H1 (cell line): Measurements from ENCODE around the gene TEX9. TPM values are rescaled to one million over a fixed set of nuclear protein-coding genes. Genes with fewer than 3 reads are reported as not detected.

Source experiments
- CTCF ChIA-PET: fragments of 300-600 bp; sonication (Branson Sonifier 250); formaldehyde crosslinking; loops from one replicate; lab custom pipeline; 2021; ENCODE audit not compliant: partially characterized antibody; lab: Charles Lee
- POLR2A ChIA-PET: fragments of 300-600 bp; sonication (Branson Sonifier 250); formaldehyde crosslinking; loops from one replicate; lab custom pipeline; 2021; ENCODE audit warnings: inconsistent platforms; ENCODE audit not compliant: partially characterized antibody; lab: Charles Lee
- DNase-seq, 2 experiments: peaks; one replicate each; pipeline versions ENCODE4 v3.0.0 to v3.0.0-alpha.2; 2010 to 2022; ENCODE audit warnings: low spot score in 2 of 2, low read depth in 1 of 2, mixed read lengths in 1 of 2
- FAIRE-seq: peaks from 2 replicates; lab custom pipeline; 2011; peaks lifted over from hg19 to GRCh38; lab: Jason Lieb, UNC
- H2AFZ ChIP-seq: 2 replicates; pipeline ENCODE4 v1.8.1; 2012; ENCODE audit warnings: low read length, inconsistent platforms
- H2AK5ac ChIP-seq: 2 replicates; pipeline ENCODE4 v1.6.1; 2013; ENCODE audit warnings: low read depth, low read length
- H2BK120ac ChIP-seq: replicated peaks from 2 replicates; pipeline ENCODE3; 2013; ENCODE audit warnings: low read depth, low read length, inconsistent platforms
- H2BK12ac ChIP-seq: 2 replicates; pipeline ENCODE4 v1.6.1; 2013; ENCODE audit warnings: low read depth, low read length
- H2BK15ac ChIP-seq: 2 replicates; pipeline ENCODE4 v1.6.1; 2013; ENCODE audit warnings: low read length
- H2BK20ac ChIP-seq: 2 replicates; pipeline ENCODE4 v1.6.1; 2013; ENCODE audit warnings: low read length
- H2BK5ac ChIP-seq: 2 replicates; pipeline ENCODE4 v1.6.1; 2013; ENCODE audit warnings: low read depth, low read length
- H3K14ac ChIP-seq: 2 replicates; pipeline ENCODE4 v1.6.1; 2013; ENCODE audit warnings: inconsistent platforms; ENCODE audit not compliant: insufficient read length
- H3K18ac ChIP-seq: 2 replicates; pipeline ENCODE4 v1.6.1; 2013; ENCODE audit warnings: low read length; ENCODE audit errors: extremely low read depth
- H3K23ac ChIP-seq: 2 replicates; pipeline ENCODE4 v1.6.1; 2013; ENCODE audit warnings: inconsistent platforms; ENCODE audit not compliant: insufficient read length
- H3K23me2 ChIP-seq: 2 replicates; pipeline ENCODE4 v1.6.1; 2013; ENCODE audit warnings: low read depth, low read length
- H3K27ac ChIP-seq: 2 replicates; pipeline ENCODE4 v1.6.1; 2011; ENCODE audit warnings: low read depth, low read length, inconsistent platforms
- H3K27me3 ChIP-seq, 4 experiments: replicated peaks in 1 of 4; 1 replicate in 1 of 4; 2 replicates in 3 of 4; pipeline versions ENCODE4 v1.6.1 to v1.8.1; 2011 to 2013; ENCODE audit warnings: low read length in 3 of 4, mild to moderate bottlenecking in 3 of 4, inconsistent platforms in 2 of 4, mixed read lengths in 2 of 4, moderate library complexity in 1 of 4; ENCODE audit not compliant: control insufficient read depth in 3 of 4, insufficient read depth in 3 of 4; ENCODE audit errors: extremely low read depth in 1 of 4
- H3K36me3 ChIP-seq, 4 experiments: 2 replicates each; pipeline versions ENCODE4 v1.6.1 to v1.8.1; 2011 to 2013; ENCODE audit warnings: mild to moderate bottlenecking in 4 of 4, low read length in 3 of 4, moderate library complexity in 2 of 4, control low read depth in 1 of 4, inconsistent platforms in 1 of 4; ENCODE audit not compliant: insufficient read depth in 4 of 4, control insufficient read depth in 2 of 4
- H3K4ac ChIP-seq: replicated peaks from 2 replicates; pipeline ENCODE3; 2013; ENCODE audit warnings: low read length, low read depth, mixed read lengths, inconsistent platforms; ENCODE audit not compliant: insufficient read length
- H3K4me1 ChIP-seq, 4 experiments: replicated peaks in 1 of 4; 1 replicate in 1 of 4; 2 replicates in 3 of 4; pipeline versions ENCODE4 v1.6.1 to v1.8.1; 2011 to 2013; ENCODE audit warnings: low read length in 3 of 4, inconsistent platforms in 2 of 4, mixed read lengths in 1 of 4; ENCODE audit not compliant: insufficient read depth in 4 of 4, control insufficient read depth in 3 of 4
- H3K4me2 ChIP-seq, 2 experiments: 2 replicates each; pipeline versions ENCODE4 v1.6.1 to v1.8.1; 2011 to 2013; ENCODE audit warnings: low read depth in 2 of 2, low read length in 2 of 2, control low read depth in 1 of 2, inconsistent platforms in 1 of 2, mild to moderate bottlenecking in 1 of 2; ENCODE audit not compliant: insufficient read depth in 1 of 2
- H3K4me3 ChIP-seq, 4 experiments: fragments of 200-600, 300-600 bp in 1 of 4; sonication (generic), shearing (Covaris generic), sonication (Bioruptor Twin) in 1 of 4; 2 replicates each; pipeline versions ENCODE4 v1.5.1 to v1.8.1; 2011 to 2016; ENCODE audit warnings: low read length in 4 of 4, low read depth in 3 of 4, control low read depth in 2 of 4, inconsistent platforms in 2 of 4, mild to moderate bottlenecking in 2 of 4, mixed read lengths in 1 of 4, moderate library complexity in 1 of 4; ENCODE audit not compliant: insufficient read depth in 2 of 4; ENCODE audit errors: extremely low read depth in 1 of 4
- H3K56ac ChIP-seq: replicated peaks from 2 replicates; pipeline ENCODE3; 2013; ENCODE audit warnings: low read depth, mild to moderate bottlenecking, mixed read lengths, low read length, inconsistent platforms; ENCODE audit not compliant: insufficient read length
- H3K79me1 ChIP-seq: 2 replicates; pipeline ENCODE4 v1.6.1; 2013; ENCODE audit warnings: low read depth, low read length, control low read depth
- H3K79me2 ChIP-seq, 2 experiments: 2 replicates each; pipeline versions ENCODE4 v1.6.1 to v1.8.1; 2012 to 2013; ENCODE audit warnings: low read length in 2 of 2, mild to moderate bottlenecking in 2 of 2, inconsistent platforms in 1 of 2; ENCODE audit not compliant: insufficient read depth in 2 of 2, control insufficient read depth in 1 of 2
- H3K9ac ChIP-seq, 4 experiments: replicated peaks in 1 of 4; 1 replicate in 1 of 4; 2 replicates in 3 of 4; pipeline versions ENCODE4 v1.6.1 to v1.8.1; 2011 to 2013; ENCODE audit warnings: low read depth in 3 of 4, low read length in 3 of 4, control low read depth in 2 of 4, mild to moderate bottlenecking in 2 of 4, moderate library complexity in 2 of 4, inconsistent platforms in 1 of 4; ENCODE audit errors: extremely low read depth in 1 of 4
- H3K9me3 ChIP-seq, 2 experiments: 2 replicates each; pipeline versions ENCODE4 v1.6.1 to v1.8.1; 2012 to 2013; ENCODE audit warnings: mild to moderate bottlenecking in 2 of 2, moderate library complexity in 2 of 2, control low read depth in 1 of 2, inconsistent platforms in 1 of 2, low read depth in 1 of 2, low read length in 1 of 2, mixed read lengths in 1 of 2; ENCODE audit not compliant: insufficient read depth in 2 of 2
- H4K20me1 ChIP-seq, 2 experiments: replicated peaks in 1 of 2; 2 replicates each; pipeline versions ENCODE3 to v1.8.1; 2011 to 2013; ENCODE audit warnings: inconsistent platforms in 2 of 2, low read length in 2 of 2, mild to moderate bottlenecking in 1 of 2; ENCODE audit not compliant: insufficient read depth in 2 of 2, control insufficient read depth in 1 of 2
- H4K5ac ChIP-seq: 2 replicates; pipeline ENCODE4 v1.6.1; 2013; ENCODE audit warnings: low read length, low read depth, mixed read lengths, inconsistent platforms; ENCODE audit not compliant: insufficient read length
- H4K8ac ChIP-seq: 2 replicates; pipeline ENCODE4 v1.8.0; 2013; ENCODE audit warnings: mild to moderate bottlenecking, moderate library complexity, low read length, inconsistent platforms; ENCODE audit not compliant: insufficient read depth; ENCODE audit errors: extremely low read depth
- H4K91ac ChIP-seq: replicated peaks from 2 replicates; pipeline ENCODE3; 2013; ENCODE audit warnings: low read length, mixed read lengths, inconsistent platforms; ENCODE audit not compliant: insufficient read length
- CBX5 ChIP-seq: fragments of 300-800, 300-1000 bp; sonication (generic); IDR thresholded peaks from 2 replicates; pipeline ENCODE4 v1.7.1; 2016; ENCODE audit warnings: antibody characterized with exemption, low read length, low read depth
- JUN ChIP-seq: IDR thresholded peaks from 2 replicates; pipeline ENCODE4 v1.6.1; 2011; ENCODE audit warnings: low read depth, mild to moderate bottlenecking, improper control_type of control experiment, low read length
- MAFK ChIP-seq: IDR thresholded peaks from 2 replicates; pipeline ENCODE4 v1.6.1; 2012; ENCODE audit warnings: low read depth, mild to moderate bottlenecking, improper control_type of control experiment, low read length
- NANOG ChIP-seq: IDR thresholded peaks from 2 replicates; pipeline ENCODE4 v1.6.1; 2011; ENCODE audit warnings: low read length, low read depth, mild to moderate bottlenecking, inconsistent platforms; ENCODE audit not compliant: insufficient read depth, poor library complexity, severe bottlenecking
- NRF1 ChIP-seq: IDR thresholded peaks from 2 replicates; pipeline ENCODE4 v1.6.1; 2011; ENCODE audit warnings: mild to moderate bottlenecking, low read depth, low read length, improper control_type of control experiment
- RXRA ChIP-seq: IDR thresholded peaks from 2 replicates; pipeline ENCODE4 v1.6.1; 2011; ENCODE audit warnings: low read depth, mild to moderate bottlenecking, low read length, moderate library complexity; ENCODE audit not compliant: insufficient read depth
- SIN3A ChIP-seq, 2 experiments: IDR thresholded peaks in 1 of 2; conservative IDR thresholded peaks in 1 of 2; 2 replicates each; pipeline ENCODE4 v1.6.1; 2011 to 2012; ENCODE audit warnings: low read length in 2 of 2, improper control_type of control experiment in 1 of 2, low read depth in 1 of 2, mild to moderate bottlenecking in 1 of 2
- WGBS, 2 experiments: shearing (Covaris generic) in 1 of 2; methylation state at CpG; one replicate each; pipeline versions ENCODE4 v1.1.6 to v1.1.7; 2013 to 2015; ENCODE audit warnings: low lambda C conversion rate in 2 of 2, mixed read lengths in 2 of 2, inconsistent platforms in 1 of 2, low coverage in 1 of 2, missing lambda C conversion rate in 1 of 2; ENCODE audit not compliant: insufficient replicate concordance in 2 of 2, insufficient coverage in 1 of 2, insufficient read length in 1 of 2; ENCODE audit errors: extremely low coverage in 1 of 2, missing lambda C conversion rate in 1 of 2; 5-methylcytosine and 5-hydroxymethylcytosine counted together
- polyA plus RNA-seq, 7 experiments: library from polyadenylated mRNA; depleted of rRNA in 3 of 7; stranded (reverse) in 5 of 7; unstranded in 2 of 7; fragments of >200 nt in 5 of 7; fragments of 200-250 nt in 2 of 7; gene quantifications; 1 replicate in 5 of 7; 2 replicates in 1 of 7; 4 replicates in 1 of 7; pipeline versions ENCODE4 v1.2.1 to v1.2.3, GENCODE V29; 2011 to 2013; ENCODE audit warnings: missing spikeins in 2 of 7, mixed read lengths in 2 of 7
- total RNA-seq: library from RNA; stranded (reverse); fragmentation: NEBNext Ultra II Directional; extraction: Animal tissue kit (Norgen Biotek cat#: 25700); gene quantifications from 2 replicates; pipeline ENCODE4 v1.2.1, GENCODE V29; 2021

TEX9 gene
- total and polyA plus RNA-seq, 2 of the 8 experiments (the other 6 are each of a cell fraction or from before 2014, with no cell fraction given), result 3.4 to 12.3 TPM

DNA sequence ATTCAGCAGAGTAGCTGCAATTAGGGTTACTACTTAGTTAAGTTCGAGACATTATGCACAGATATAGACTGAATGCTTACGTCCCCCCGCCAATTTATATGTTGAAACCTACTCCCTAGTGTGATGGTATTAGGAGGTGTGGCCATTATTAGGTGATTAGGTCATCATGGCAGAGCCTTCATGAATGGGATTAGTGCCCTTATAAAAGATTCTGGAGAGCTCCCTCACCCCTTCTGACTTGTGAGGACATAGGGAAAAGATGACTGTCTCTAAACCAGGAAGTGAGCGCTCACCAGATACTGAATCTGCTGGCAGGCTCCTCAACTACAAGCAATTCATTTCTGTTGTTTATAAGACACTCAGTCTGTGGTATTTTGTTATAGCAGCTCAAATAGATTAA, 25.6 kb upstream of the TEX9 start:
- no peak overlapping the region for H3K4me3 ChIP-seq
- H2AK5ac ChIP-seq, result no peak overlapping the region
- no peak overlapping the region for H3K4ac ChIP-seq
- ChIA-PET CTCF (no interaction called here), POLR2A (interaction anchor here (1.0 kb wide), 1 partner anchor 25 kb away, joined by 3 read pairs; the partner anchor contains the start of gene TEX9)
- H3K23me2 ChIP-seq, result no peaks in the 10 kb centered on the region
- no peaks in the 10 kb centered on the region for H3K36me3 ChIP-seq
- no peak overlapping the region for H2BK12ac ChIP-seq
- H3K18ac ChIP-seq, result no peak overlapping the region
- no peak overlapping the region for H4K91ac ChIP-seq
- no peaks in the 10 kb centered on the region for H3K79me1 ChIP-seq
- DNase-seq, result no peak
- no peak for TF ChIP-seq RXRA
- TF ChIP-seq MAFK, result no peak
- TF ChIP-seq CBX5, result no peak
- TF ChIP-seq SIN3A (conservative IDR thresholded peaks at IDR 0.05 in 1 of 2, IDR thresholded peaks at IDR 0.05 in 1 of 2; ENCODE audit: low read depth in 1 of 2, low read length in 2 of 2), result no peak
- no peak for TF ChIP-seq JUN
- TF ChIP-seq NANOG, result no peak
- no peak for TF ChIP-seq NRF1
- H3K9ac ChIP-seq, result no peak overlapping the region
- H3K27me3 ChIP-seq, result no peaks in the 10 kb centered on the region
- no peak overlapping the region for H2BK15ac ChIP-seq
- H3K14ac ChIP-seq, result no peak overlapping the region
- no peaks in the 10 kb centered on the region for H3K4me1 ChIP-seq
- H4K5ac ChIP-seq, result no peak overlapping the region
- H3K79me2 ChIP-seq, result no peaks in the 10 kb centered on the region
- no peaks in the 10 kb centered on the region for H4K20me1 ChIP-seq
- H3K23ac ChIP-seq, result no peak overlapping the region
- H3K4me2 ChIP-seq, result no peak overlapping the region
- peaks cover 0 to 4% of the 10 kb centered on the region in 2 experiments; a peak in 1 of 4 replicates for H3K9me3 ChIP-seq
- H2AFZ ChIP-seq, result no peak overlapping the region
- H2BK20ac ChIP-seq, result no peak overlapping the region
- H3K56ac ChIP-seq, result no peak overlapping the region
- no peak for FAIRE-seq
- no peak overlapping the region for H2BK5ac ChIP-seq
- no peak overlapping the region for H2BK120ac ChIP-seq
- H3K27ac ChIP-seq, result no peak overlapping the region
- no peak overlapping the region for H4K8ac ChIP-seq
- WGBS, 2 experiments, result 95% methylated on average over 4 of the region's 4 CpGs; no CpG with 5 or more reads in 1 of the 2 experiments
